SK-N-SH (cell line): Measurements from ENCODE around the gene PTPRK. TPM values are rescaled to one million over a fixed set of nuclear protein-coding genes. Genes with fewer than 3 reads are reported as not detected.

ENCODE experiments used
- CTCF ChIA-PET: fragments of 300-600, 350-600 bp; formaldehyde crosslinking; extraction: SDS; loops from one replicate; lab custom pipeline; 2021; lab: Yijun Ruan, JAX
- POLR2A ChIA-PET: fragments of 350-600 bp; sonication (Branson Sonifier 250); formaldehyde crosslinking; extraction: SDS; loops from one replicate; lab custom pipeline; 2020; ENCODE audit warnings: antibody characterized with exemption, inconsistent platforms; lab: Yijun Ruan, JAX
- DNase-seq: peaks from one replicate; pipeline ENCODE4 v3.0.0; 2012
- H2AFZ ChIP-seq: fragments of 200-600 bp; sonication (generic); 2 replicates; pipeline ENCODE4 v1.8.1; 2016; ENCODE audit warnings: antibody characterized with exemption, mild to moderate bottlenecking, low read depth
- H3F3A ChIP-seq: fragments of 200-600 bp; sonication (generic); replicated peaks from 2 replicates; pipeline ENCODE3; 2016; ENCODE audit warnings: antibody characterized with exemption, mild to moderate bottlenecking; ENCODE audit not compliant: insufficient read depth
- H3K27ac ChIP-seq, 2 experiments: fragments of 200-500 bp in 1 of 2; fragments of 200-600 bp in 1 of 2; sonication (Bioruptor generic) in 1 of 2; sonication (generic), shearing (Covaris generic) in 1 of 2; 2 replicates each; pipeline versions ENCODE4 v1.5.1 to v1.6.1; 2014 to 2016; ENCODE audit warnings: low read depth in 2 of 2, inconsistent platforms in 1 of 2, low read length in 1 of 2, mild to moderate bottlenecking in 1 of 2, mixed read lengths in 1 of 2
- H3K27me3 ChIP-seq: fragments of 200-600 bp; sonication (generic), shearing (Covaris generic); 2 replicates; pipeline ENCODE4 v1.6.1; 2016; ENCODE audit warnings: mixed run types; ENCODE audit not compliant: insufficient read depth
- H3K36me3 ChIP-seq, 2 experiments: fragments of 200-500 bp in 1 of 2; fragments of 200-600 bp in 1 of 2; sonication (Bioruptor generic) in 1 of 2; sonication (generic) in 1 of 2; replicated peaks in 1 of 2; 2 replicates each; pipeline versions ENCODE3 to v1.5.1; 2014 to 2016; ENCODE audit warnings: low read length in 1 of 2, mild to moderate bottlenecking in 1 of 2; ENCODE audit not compliant: insufficient read depth in 2 of 2, control insufficient read depth in 1 of 2
- H3K4me1 ChIP-seq, 2 experiments: fragments of 200-500 bp in 1 of 2; fragments of 200-600 bp in 1 of 2; sonication (Bioruptor generic) in 1 of 2; sonication (generic), shearing (Covaris generic) in 1 of 2; 2 replicates each; pipeline versions ENCODE4 v1.5.1 to v1.6.1; 2014 to 2016; ENCODE audit warnings: low read depth in 1 of 2, low read length in 1 of 2, mixed run types in 1 of 2; ENCODE audit not compliant: insufficient read depth in 2 of 2, control insufficient read depth in 1 of 2
- H3K4me2 ChIP-seq: fragments of 200-600 bp; sonication (generic), shearing (Covaris generic); 2 replicates; pipeline ENCODE4 v1.6.1; 2017; ENCODE audit warnings: mixed run types
- H3K4me3 ChIP-seq, 2 experiments: fragments of 200-500 bp in 1 of 2; fragments of 200-600 bp in 1 of 2; sonication (Bioruptor generic) in 1 of 2; sonication (generic), shearing (Covaris generic) in 1 of 2; 2 replicates each; pipeline versions ENCODE4 v1.5.1 to v1.8.1; 2014 to 2016; ENCODE audit warnings: low read depth in 2 of 2, inconsistent platforms in 1 of 2, low read length in 1 of 2, mild to moderate bottlenecking in 1 of 2, mixed read lengths in 1 of 2, moderate library complexity in 1 of 2
- H3K79me2 ChIP-seq: fragments of 200-600 bp; sonication (generic); 2 replicates; pipeline ENCODE4 v1.8.1; 2017; ENCODE audit warnings: mild to moderate bottlenecking; ENCODE audit not compliant: insufficient read depth
- H3K9ac ChIP-seq: fragments of 200-600 bp; sonication (generic); 2 replicates; pipeline ENCODE4 v1.6.1; 2017; ENCODE audit warnings: mixed run types
- H3K9me2 ChIP-seq: fragments of 200-600 bp; sonication (generic); 2 replicates; pipeline ENCODE4 v1.6.1; 2017; ENCODE audit warnings: mixed run types
- H3K9me3 ChIP-seq: fragments of 200-600 bp; sonication (generic); 2 replicates; pipeline ENCODE4 v1.6.1; 2017; ENCODE audit warnings: mixed run types, mild to moderate bottlenecking, moderate library complexity
- H4K20me1 ChIP-seq: fragments of 200-600 bp; sonication (generic); 2 replicates; pipeline ENCODE4 v1.6.1; 2017; ENCODE audit warnings: mild to moderate bottlenecking, mixed run types; ENCODE audit not compliant: insufficient read depth
- ELF1 ChIP-seq: IDR thresholded peaks from 2 replicates; pipeline ENCODE4 v1.4.0; 2012
- EZH2phosphoT487 ChIP-seq: fragments of 200-600 bp; sonication (generic); IDR thresholded peaks from 2 replicates; pipeline ENCODE4 v1.6.1; 2017; ENCODE audit warnings: low read depth, mixed run types, mild to moderate bottlenecking, antibody characterized with exemption, moderate library complexity, borderline replicate concordance
- FOXJ3 ChIP-seq: sonication (generic); formaldehyde crosslinking; IDR thresholded peaks from 2 replicates; pipeline ENCODE4 v1.5.1; 2020; ENCODE audit warnings: mild to moderate bottlenecking, missing genetic modification reagents
- GATA2 ChIP-seq: sonication (generic); formaldehyde crosslinking; IDR thresholded peaks from 2 replicates; pipeline ENCODE4 v1.5.0; 2020; ENCODE audit warnings: mild to moderate bottlenecking, missing genetic modification reagents
- IRF3 ChIP-seq: fragments of 150-350 bp; IDR thresholded peaks from 2 replicates; pipeline ENCODE4 v1.6.1; 2016; ENCODE audit warnings: mild to moderate bottlenecking, low read depth, low read length
- JUND ChIP-seq: IDR thresholded peaks from 2 replicates; pipeline ENCODE4 v1.4.0; 2012
- MXI1 ChIP-seq: IDR thresholded peaks from 2 replicates; pipeline ENCODE4 v1.6.1; 2012; ENCODE audit warnings: mild to moderate bottlenecking, low read depth, low read length, improper control_type of control experiment
- NFIC ChIP-seq: IDR thresholded peaks from 2 replicates; pipeline ENCODE4 v1.4.0; 2012; ENCODE audit warnings: borderline replicate concordance
- POLR2AphosphoS5 ChIP-seq: IDR thresholded peaks from 2 replicates; pipeline ENCODE4 v1.6.1; 2012; ENCODE audit warnings: low read depth, low read length
- RAD21 ChIP-seq: IDR thresholded peaks from 2 replicates; pipeline ENCODE4 v1.6.1; 2012; ENCODE audit warnings: mild to moderate bottlenecking, low read length
- RCOR1 ChIP-seq: fragments of 150-350 bp; IDR thresholded peaks from 2 replicates; pipeline ENCODE4 v1.6.1; 2017; ENCODE audit warnings: antibody characterized with exemption, low read length
- REST ChIP-seq: IDR thresholded peaks from 2 replicates; pipeline ENCODE4 v1.6.1; 2012; ENCODE audit warnings: mild to moderate bottlenecking, low read depth, low read length, moderate library complexity
- SMC3 ChIP-seq: IDR thresholded peaks from 2 replicates; pipeline ENCODE4 v1.6.1; 2012; ENCODE audit warnings: low read depth, low read length, improper control_type of control experiment
- TCF12 ChIP-seq: IDR thresholded peaks from 2 replicates; pipeline ENCODE4 v1.4.0; 2012
- USF1 ChIP-seq: IDR thresholded peaks from 2 replicates; pipeline ENCODE4 v1.4.0; 2012; ENCODE audit warnings: low read depth, borderline replicate concordance
- USF2 ChIP-seq: fragments of 150-350 bp; IDR thresholded peaks from 2 replicates; pipeline ENCODE4 v1.6.1; 2017; ENCODE audit warnings: antibody characterized with exemption, low read length, low read depth, borderline replicate concordance
- WGBS: methylation state at CpG from one replicate; pipeline ENCODE4 v1.1.6; 2017; ENCODE audit warnings: low lambda C conversion rate; 5-methylcytosine and 5-hydroxymethylcytosine counted together
- polyA plus RNA-seq, 3 experiments: library from polyadenylated mRNA; depleted of rRNA; stranded (reverse); fragments of >200 nt; gene quantifications; 2 replicates each; pipeline ENCODE4 v1.2.3, GENCODE V29; 2012

Gene PTPRK
- polyA plus RNA-seq, 1 of the 3 experiments (the other 2 are of a cell fraction), result 9.5 TPM

- H3K9ac ChIP-seq, result no peak overlapping the region
- peaks cover 0 to 6% of the 10 kb centered on the region in 2 experiments; a peak in 1 of 4 replicates for H3K4me1 ChIP-seq
- TF ChIP-seq FOXJ3 (CRISPR knock-in tag) (no peak), SMC3 (no peak), IRF3 (no peak), NFIC (no peak), USF1 (no peak), RAD21 (no peak), TCF12 (no peak), USF2 (no peak), MXI1 (no peak), JUND (no peak), POLR2AphosphoS5 (no peak)
- no peak overlapping the region for H3K4me2 ChIP-seq
- no peaks in the 10 kb centered on the region for H3F3A ChIP-seq
- H3K9me2 ChIP-seq, result no peaks in the 10 kb centered on the region
- H3K27ac ChIP-seq, result no peak overlapping the region
- H3K79me2 ChIP-seq, result 0 out of 2 replicates have a peak, but pooled peaks cover 6% of the 10 kb centered on the region
- no peak overlapping the region for H3K4me3 ChIP-seq
- H4K20me1 ChIP-seq, result no peaks in the 10 kb centered on the region
- no peaks in the 10 kb centered on the region for H3K9me3 ChIP-seq
- ChIA-PET CTCF (no interaction called here), POLR2A (no interaction called here)
- 86% methylated on average over 4 of the region's 4 CpGs for WGBS
- no peak overlapping the region for H2AFZ ChIP-seq
- H3K36me3 ChIP-seq, result no peaks in the 10 kb centered on the region
- DNase-seq, result no peak
- H3K27me3 ChIP-seq, result no peaks in the 10 kb centered on the region
These were observed 271.0 kb downstream of the PTPRK start for GRCh38 chr6:128249429-128249828.

- H3K79me2 ChIP-seq, result 0 out of 2 replicates have a peak, but pooled peaks cover 1% of the 10 kb centered on the region
- POLR2A ChIA-PET, result no interaction called here
- no peak overlapping the region for H3K9ac ChIP-seq
- WGBS, result 89% methylated on average over 7 of the region's 7 CpGs
- no peak overlapping the region for H3K27ac ChIP-seq
- peaks cover 0 to 6% of the 10 kb centered on the region in 2 experiments; a peak in 1 of 4 replicates for H3K4me1 ChIP-seq
- no peaks in the 10 kb centered on the region for H3F3A ChIP-seq
- no peak for DNase-seq
- H4K20me1 ChIP-seq, result no peaks in the 10 kb centered on the region
- no peak overlapping the region for H3K4me3 ChIP-seq
- no peaks in the 10 kb centered on the region for H3K27me3 ChIP-seq
- H3K9me3 ChIP-seq, result no peaks in the 10 kb centered on the region
- H3K4me2 ChIP-seq, result no peak overlapping the region
- H3K9me2 ChIP-seq, result no peaks in the 10 kb centered on the region
- CTCF ChIA-PET, result interaction anchor here (0.7 kb wide), 1 partner anchor 74 kb away, joined by 3 read pairs; no protein-coding TSS in a partner anchor
- no peak overlapping the region for H2AFZ ChIP-seq
- H3K36me3 ChIP-seq, result peaks cover 0 to 3% of the 10 kb centered on the region in 2 experiments
- TF ChIP-seq USF2 (no peak), REST (no peak), ELF1 (no peak), RCOR1 (no peak), IRF3 (no peak), GATA2 (CRISPR knock-in tag) (no peak), EZH2phosphoT487 (no peak), RAD21 (no peak)
These were observed 273.7 kb downstream of the PTPRK start for GRCh38 chr6:128246472-128247260.
